ENCODE results near the gene PARD3. TPM values are rescaled to one million over a fixed set of nuclear protein-coding genes. Genes with fewer than 3 reads are reported as not detected.
"Not testable (repeated sequence)": the region's sequence is repeated elsewhere in the genome, so short reads cannot be mapped to it uniquely, and the experiment has no call there.

PARD3 gene
- total RNA-seq, 1 experiment from 2014 or later, result 57.4 TPM

GRCh38 chr10:34756584-34756983 is 58.5 kb downstream of the PARD3 start:
- peaks cover 81% of the 10 kb centered on the region for H3K79me2 ChIP-seq (ENCODE audit: low read depth)
- 0 out of 2 replicates have a peak, but pooled peaks cover 4% of the 10 kb centered on the region for H3K9me3 ChIP-seq (ENCODE audit: insufficient read depth, low read depth)
- H4K20me1 ChIP-seq (ENCODE audit: insufficient read depth), result no peaks in the 10 kb centered on the region
- no peaks in the 10 kb centered on the region for H3K36me3 ChIP-seq (ENCODE audit: low read depth)
- no peak overlapping the region; the same call in 1 of the 2 replicates for H3K27ac ChIP-seq
- H3K27me3 ChIP-seq (ENCODE audit: insufficient read depth, low read depth), result no peaks in the 10 kb centered on the region
- intact Hi-C loops (cut with micrococcal nuclease; ENCODE audit: unreplicated experiment), result loop anchor here (5.0 kb wide), 1 partner anchor 89 kb away; no protein-coding TSS in a partner anchor
- H3K4me2 ChIP-seq, result no peak overlapping the region
- H3F3A ChIP-seq (ENCODE audit: insufficient read depth, low read depth), result peaks cover 30% of the 10 kb centered on the region
- no TSS peak for BruUV-seq (replicated peaks)
- H2AFZ ChIP-seq, result no peak overlapping the region
- no peak for DNase-seq
- no peaks in the 10 kb centered on the region for H3K9me2 ChIP-seq (ENCODE audit: insufficient read depth)
- ChIA-PET POLR2A (ENCODE audit: unreplicated experiment) (no interaction called here), CTCF (no interaction called here)
- H3K4me3 ChIP-seq, result no peak overlapping the region
- no peak for TF ChIP-seq CTCF (conservative IDR thresholded peaks at IDR 0.05)
- no peak for TF ChIP-seq EZH2 (IDR thresholded peaks at IDR 0.05; ENCODE audit: low read depth)
- H3K4me1 ChIP-seq (replicated peaks; ENCODE audit: insufficient read depth), result peaks cover 20% of the 10 kb centered on the region

- H3K9me3 ChIP-seq (ENCODE audit: insufficient read depth, low read depth), result no peaks in the 10 kb centered on the region
- ChIA-PET CTCF (no interaction called here), POLR2A (ENCODE audit: unreplicated experiment) (no interaction called here)
- peaks cover 11% of the 10 kb centered on the region for H3F3A ChIP-seq (ENCODE audit: insufficient read depth, low read depth)
- peaks cover 12% of the 10 kb centered on the region for H3K4me1 ChIP-seq (replicated peaks; ENCODE audit: insufficient read depth)
- intact Hi-C loops (cut with micrococcal nuclease; ENCODE audit: unreplicated experiment), result no loop called here
- peaks cover 81% of the 10 kb centered on the region for H3K79me2 ChIP-seq (ENCODE audit: low read depth)
- no TSS peak for BruUV-seq (replicated peaks)
- no peaks in the 10 kb centered on the region for H4K20me1 ChIP-seq (ENCODE audit: insufficient read depth)
- H2AFZ ChIP-seq, result no peak overlapping the region
- no peak for DNase-seq
- no peak overlapping the region for H3K4me2 ChIP-seq
- no peaks in the 10 kb centered on the region for H3K27me3 ChIP-seq (ENCODE audit: insufficient read depth, low read depth)
- no peak overlapping the region for H3K4me3 ChIP-seq
- H3K27ac ChIP-seq, result no peak overlapping the region
- TF ChIP-seq EZH2 (IDR thresholded peaks at IDR 0.05; ENCODE audit: low read depth), result no peak
- no peak for TF ChIP-seq CTCF (conservative IDR thresholded peaks at IDR 0.05)
- H3K9me2 ChIP-seq (ENCODE audit: insufficient read depth), result no peaks in the 10 kb centered on the region
- H3K36me3 ChIP-seq (ENCODE audit: low read depth), result no peaks in the 10 kb centered on the region
Observed at GRCh38 chr10:34753014-34753757, 61.9 kb downstream of the PARD3 start.

- intact Hi-C loops (cut with micrococcal nuclease; ENCODE audit: unreplicated experiment), result no loop called here
- Histone ChIP-seq H3K36me3 (ENCODE audit: low read depth) (no peaks in the 10 kb centered on the region), H2AFZ (no peak overlapping the region), H3K9me3 (ENCODE audit: insufficient read depth, low read depth) (no peaks in the 10 kb centered on the region), H4K20me1 (ENCODE audit: insufficient read depth) (no peaks in the 10 kb centered on the region), H3K79me2 (ENCODE audit: low read depth) (peaks cover 78% of the 10 kb centered on the region), H3K9me2 (ENCODE audit: insufficient read depth) (no peaks in the 10 kb centered on the region), H3K27ac (no peak overlapping the region), H3K27me3 (ENCODE audit: insufficient read depth, low read depth) (no peaks in the 10 kb centered on the region), H3K4me3 (no peak overlapping the region), H3K4me1 (replicated peaks; ENCODE audit: insufficient read depth) (no peaks in the 10 kb centered on the region), H3K4me2 (no peak overlapping the region), H3F3A (ENCODE audit: insufficient read depth, low read depth) (no peaks in the 10 kb centered on the region)
- DNase-seq, result no peak
- ChIA-PET POLR2A (ENCODE audit: unreplicated experiment) (no interaction called here), CTCF (no interaction called here)
- TF ChIP-seq EZH2 (IDR thresholded peaks at IDR 0.05; ENCODE audit: low read depth) (no peak), CTCF (conservative IDR thresholded peaks at IDR 0.05) (no peak)
- no TSS peak for BruUV-seq (replicated peaks)
Observed at GRCh38 chr10:34751272-34751671, 63.8 kb downstream of the PARD3 start.

- H3K9me3 ChIP-seq (ENCODE audit: insufficient read depth, low read depth); intact Hi-C loops (cut with micrococcal nuclease; ENCODE audit: unreplicated experiment); H3K27me3 ChIP-seq (ENCODE audit: insufficient read depth, low read depth); H3F3A ChIP-seq (ENCODE audit: insufficient read depth, low read depth); CTCF ChIA-PET; H3K27ac ChIP-seq; H4K20me1 ChIP-seq (ENCODE audit: insufficient read depth); BruUV-seq (replicated peaks); H3K4me2 ChIP-seq; H3K9me2 ChIP-seq (ENCODE audit: insufficient read depth); H3K4me3 ChIP-seq; H2AFZ ChIP-seq; DNase-seq; H3K36me3 ChIP-seq (ENCODE audit: low read depth); H3K4me1 ChIP-seq (replicated peaks; ENCODE audit: insufficient read depth); POLR2A ChIA-PET (ENCODE audit: unreplicated experiment): not testable (repeated sequence)
- peaks cover 75% of the 10 kb centered on the region for H3K79me2 ChIP-seq (ENCODE audit: low read depth)
Observed at GRCh38 chr10:34750795-34751194, 64.3 kb downstream of the PARD3 start.
